GM12875 (cell line): ENCODE results near the gene ZKSCAN1.
"Not testable (repeated sequence)": the region's sequence is repeated elsewhere in the genome, so short reads cannot be mapped to it uniquely, and the experiment has no call there.

Experiments used
- H3K4me3 ChIP-seq: one replicate; pipeline ENCODE4 v1.5.1; 2011; ENCODE audit warnings: low read depth, low read length, control low read depth
- TF ChIP-seq, protein P1 (sequence below): IDR thresholded peaks from 2 replicates; pipeline ENCODE4 v1.5.1; 2011; ENCODE audit warnings: low read depth, mild to moderate bottlenecking, control low read depth, inconsistent platforms, low read length, moderate library complexity, borderline replicate concordance; ENCODE audit not compliant: insufficient read depth

Gene ZKSCAN1

DNA sequence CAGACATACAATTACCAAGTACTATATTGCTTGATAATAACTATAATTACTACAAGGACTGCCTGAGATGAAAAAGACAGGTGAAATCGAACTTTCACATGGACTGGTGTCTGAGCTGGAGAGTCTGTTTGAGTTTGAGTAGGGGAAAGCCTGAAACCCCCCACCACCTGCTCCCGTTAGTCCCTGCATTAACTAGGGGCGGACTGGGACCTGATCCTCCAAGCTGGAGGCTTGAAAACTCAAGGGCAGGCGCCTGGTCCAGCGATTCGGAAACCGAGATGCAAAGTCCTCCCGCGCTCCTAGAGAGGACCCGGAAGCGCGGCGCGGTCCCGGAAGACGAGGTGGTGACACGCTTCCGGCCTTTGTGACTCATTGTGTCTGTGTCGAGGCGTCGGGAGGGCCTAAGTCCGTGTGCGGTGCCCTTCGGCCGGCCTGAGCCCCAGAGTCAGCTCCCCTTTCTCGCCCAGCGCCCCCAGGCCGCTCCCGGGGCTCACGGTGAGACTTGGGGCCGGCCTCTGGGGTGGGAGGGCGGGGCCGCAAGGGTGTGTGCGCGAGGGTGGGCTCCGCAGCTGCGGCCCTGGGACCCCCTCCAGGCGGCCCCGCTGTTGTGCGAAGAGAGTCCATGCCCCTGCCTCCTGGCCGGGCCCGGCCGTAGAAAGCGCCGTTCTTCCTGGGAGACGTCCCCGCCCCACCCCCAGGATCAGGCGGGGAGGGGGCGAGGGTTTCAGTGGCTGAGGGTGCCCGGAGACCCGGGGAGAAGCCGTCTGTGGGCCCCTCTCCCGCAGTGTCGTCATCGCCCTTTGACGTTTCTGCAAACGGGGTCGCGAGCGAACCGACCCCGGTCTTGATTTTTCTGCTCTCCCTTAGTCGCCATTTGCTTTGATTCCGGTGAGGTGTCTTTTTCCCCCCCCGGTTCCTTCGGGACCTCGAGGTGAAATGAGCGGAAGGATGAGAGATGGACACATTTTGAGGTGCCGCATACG is at the start of gene ZKSCAN1:
Gene ZKSCAN1 (plus strand): TSS at position 365 of the 983 bp plus-strand sequence. CDS start 7,911 bp downstream, outside the sequence.
- H3K4me3 ChIP-seq, result peak within 1 kb of the TSS; percentile 100
- TF ChIP-seq, protein P1, sequence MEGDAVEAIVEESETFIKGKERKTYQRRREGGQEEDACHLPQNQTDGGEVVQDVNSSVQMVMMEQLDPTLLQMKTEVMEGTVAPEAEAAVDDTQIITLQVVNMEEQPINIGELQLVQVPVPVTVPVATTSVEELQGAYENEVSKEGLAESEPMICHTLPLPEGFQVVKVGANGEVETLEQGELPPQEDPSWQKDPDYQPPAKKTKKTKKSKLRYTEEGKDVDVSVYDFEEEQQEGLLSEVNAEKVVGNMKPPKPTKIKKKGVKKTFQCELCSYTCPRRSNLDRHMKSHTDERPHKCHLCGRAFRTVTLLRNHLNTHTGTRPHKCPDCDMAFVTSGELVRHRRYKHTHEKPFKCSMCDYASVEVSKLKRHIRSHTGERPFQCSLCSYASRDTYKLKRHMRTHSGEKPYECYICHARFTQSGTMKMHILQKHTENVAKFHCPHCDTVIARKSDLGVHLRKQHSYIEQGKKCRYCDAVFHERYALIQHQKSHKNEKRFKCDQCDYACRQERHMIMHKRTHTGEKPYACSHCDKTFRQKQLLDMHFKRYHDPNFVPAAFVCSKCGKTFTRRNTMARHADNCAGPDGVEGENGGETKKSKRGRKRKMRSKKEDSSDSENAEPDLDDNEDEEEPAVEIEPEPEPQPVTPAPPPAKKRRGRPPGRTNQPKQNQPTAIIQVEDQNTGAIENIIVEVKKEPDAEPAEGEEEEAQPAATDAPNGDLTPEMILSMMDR, result no peak

DNA sequence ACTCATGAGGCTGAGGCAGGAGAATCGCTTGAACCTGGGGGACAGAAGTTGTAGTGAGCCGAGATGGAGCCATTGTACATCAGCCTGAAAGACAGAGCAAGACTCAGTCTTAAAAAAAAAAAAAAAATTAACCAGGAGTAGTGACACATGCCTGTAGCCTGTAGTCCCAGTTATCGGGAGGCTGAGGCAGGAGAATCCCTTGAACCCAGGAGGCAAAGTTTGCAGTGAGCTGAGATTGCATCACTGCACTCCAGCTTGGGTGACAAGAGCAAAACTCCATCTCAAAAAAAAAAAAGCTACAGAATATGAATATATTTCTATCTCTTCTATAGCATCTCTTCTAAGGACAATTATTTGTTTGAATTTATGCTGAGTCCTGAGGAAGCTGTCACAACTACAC is 46.1 kb upstream of the ZKSCAN1 start:
- TF ChIP-seq, protein P1, result no peak

DNA sequence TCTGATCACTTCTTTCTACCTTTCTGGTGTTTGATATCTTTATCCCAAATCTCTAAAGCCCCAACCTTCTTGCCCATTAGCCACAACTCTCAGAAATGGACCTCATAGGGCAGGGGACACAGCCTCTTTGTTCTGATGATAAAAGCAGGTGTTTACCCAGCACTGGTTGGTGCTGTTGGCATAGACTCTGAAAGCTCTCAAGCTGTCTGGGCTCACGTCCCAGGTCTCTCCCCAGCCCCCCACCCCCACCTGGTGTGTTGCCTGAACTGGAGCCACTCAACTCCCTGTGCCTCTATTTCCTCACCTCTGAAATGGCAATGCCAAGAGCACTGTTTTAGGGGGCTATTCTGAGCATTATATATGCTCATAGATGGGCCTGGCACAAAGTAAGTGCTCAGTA is 45.6 kb upstream of the ZKSCAN1 start:
- not testable (repeated sequence) for H3K4me3 ChIP-seq

More for the DNA sequence above, 46.1 kb upstream of the ZKSCAN1 start:
- no peak overlapping the region for H3K4me3 ChIP-seq

DNA sequence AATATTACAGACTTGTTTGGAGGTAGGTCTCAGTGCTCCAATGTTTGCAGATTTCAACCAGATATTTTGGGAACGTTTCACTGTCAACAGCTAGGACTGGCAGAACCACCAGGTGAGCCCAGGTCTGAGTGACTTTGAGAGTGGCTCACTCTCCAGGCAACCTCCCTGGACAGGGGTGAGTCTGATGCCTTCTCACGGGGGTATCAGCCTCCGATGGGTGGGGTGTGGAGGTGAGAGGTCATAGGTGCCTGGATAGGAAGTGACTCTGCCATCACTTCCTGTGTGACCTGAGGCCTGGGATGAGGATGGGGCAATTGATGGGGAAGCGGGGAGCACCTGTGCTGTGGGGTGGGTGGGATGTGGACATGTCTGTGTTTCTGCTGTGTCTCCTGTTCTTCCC is 44.2 kb upstream of the ZKSCAN1 start:
- no peak overlapping the region for H3K4me3 ChIP-seq
- TF ChIP-seq, protein P1, result no peak

DNA sequence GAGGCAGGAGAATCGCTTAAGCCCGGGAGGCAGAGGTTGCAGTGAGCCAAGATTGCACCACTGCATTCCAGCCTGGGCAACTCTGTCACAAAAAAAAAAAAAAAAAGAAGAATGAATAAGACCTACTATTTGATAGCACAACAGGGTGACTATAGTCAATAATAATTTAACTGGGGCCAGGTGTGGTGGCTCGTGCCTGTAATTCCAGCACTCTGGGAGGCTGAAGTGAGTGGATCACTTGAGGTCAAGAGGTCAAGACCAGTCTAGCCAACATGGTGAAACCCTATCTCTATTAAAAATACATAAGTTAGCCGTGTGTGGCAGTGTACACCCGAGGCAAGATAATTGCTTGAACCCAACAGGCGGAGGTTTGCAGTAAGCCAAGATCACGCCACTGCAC is 41.6 kb upstream of the ZKSCAN1 start:
- H3K4me3 ChIP-seq, result not testable (repeated sequence)

DNA sequence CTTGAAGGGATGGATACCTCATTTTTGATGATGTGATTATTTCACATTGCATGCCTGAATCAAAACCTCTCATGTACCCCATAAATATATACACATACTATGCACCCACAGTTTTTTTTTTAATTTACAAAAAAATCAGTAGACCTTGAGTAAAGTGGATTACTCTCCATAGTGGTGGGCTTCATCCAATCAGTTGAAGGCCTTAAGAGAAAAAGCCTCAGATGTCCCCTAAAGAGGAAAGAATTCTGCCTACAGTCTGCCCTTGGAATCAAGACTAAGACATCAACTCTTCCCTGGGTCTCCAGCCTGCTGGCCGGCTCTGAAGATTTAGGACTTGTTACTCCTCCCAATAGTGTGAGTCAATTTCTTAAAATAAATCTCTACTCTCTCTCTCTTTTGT is 40.7 kb upstream of the ZKSCAN1 start:
- no peak overlapping the region for H3K4me3 ChIP-seq
- TF ChIP-seq, protein P1, result no peak

DNA sequence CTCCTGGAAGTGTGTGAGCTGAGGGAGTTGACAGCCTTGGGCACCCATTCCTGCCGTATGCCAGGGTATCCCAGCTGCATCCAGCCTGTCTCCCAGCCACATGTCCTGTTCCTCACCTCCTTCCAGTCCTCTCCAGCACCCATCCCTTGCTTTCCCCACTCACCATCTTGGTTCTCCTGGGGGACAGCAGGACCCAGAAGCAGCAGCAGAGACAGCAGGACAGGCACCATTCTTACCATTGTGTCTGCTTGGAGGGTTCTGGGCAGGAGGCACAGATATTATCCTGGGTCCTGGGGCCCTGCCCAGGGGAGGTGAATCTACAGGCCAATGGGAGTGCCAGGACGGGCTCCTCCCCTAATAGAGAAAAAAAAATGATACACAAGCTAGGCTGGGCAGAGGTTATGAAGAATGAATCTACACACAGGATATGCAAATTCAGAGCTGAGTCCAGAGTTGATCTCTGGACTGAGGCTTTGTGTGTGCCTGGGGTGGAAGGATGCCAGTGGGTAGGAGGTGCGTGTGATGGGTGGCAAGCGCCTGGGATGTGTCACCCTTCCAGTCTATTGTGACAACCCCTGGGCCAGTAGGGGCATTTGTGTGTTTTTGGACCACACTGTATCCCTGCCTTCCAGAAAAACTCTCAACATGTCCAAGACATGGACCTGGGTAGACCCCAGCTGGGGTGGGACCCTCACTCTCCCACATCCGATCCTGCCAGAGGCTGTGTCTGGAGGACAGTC is 39.4 kb upstream of the ZKSCAN1 start, which contains the start of gene AZGP1:
Gene AZGP1 (minus strand): TSS at position 250 of the 740 bp plus-strand sequence. CDS start 11 bp downstream, at position 239.
- no peak within 1 kb of the TSS for H3K4me3 ChIP-seq
- TF ChIP-seq, protein P1, result no peak

DNA sequence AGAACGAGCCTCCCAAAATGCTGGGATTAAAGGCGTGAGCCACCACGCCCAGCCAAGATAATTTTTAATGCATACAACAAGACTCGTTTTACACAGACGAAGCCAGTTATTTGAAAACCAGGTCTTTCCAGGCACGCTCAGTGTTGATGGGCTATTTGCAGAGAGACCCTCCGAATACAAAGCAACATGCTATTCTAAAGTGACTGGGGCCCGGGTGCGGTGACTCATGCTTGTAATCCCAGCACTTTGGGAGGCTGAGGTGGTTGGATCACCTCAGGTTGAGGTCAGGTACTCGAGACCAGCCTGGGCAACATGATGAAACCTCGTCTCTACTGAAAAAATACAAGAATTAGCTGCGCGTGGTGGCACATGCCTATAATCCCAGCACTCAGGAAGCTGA is 38.8 kb upstream of the ZKSCAN1 start:
- TF ChIP-seq, protein P1, result no peak
- H3K4me3 ChIP-seq, result no peak overlapping the region
